ENCODE results near the gene GADD45A.

GRCh38 chr1:67659229-67659628 lies 25.8 kb upstream of the GADD45A start:
- no peak for TF ChIP-seq CTCF (tag by site-specific recombination; IDR thresholded peaks at IDR 0.05)
- no peak for TF ChIP-seq ZBTB20 (tag by site-specific recombination; IDR thresholded peaks at IDR 0.05)
